ENCODE data around the gene ZNF888. TPM values are rescaled to one million over a fixed set of nuclear protein-coding genes. Genes with fewer than 3 reads are reported as not detected.
"Not testable (repeated sequence)": the region's sequence is repeated elsewhere in the genome, so short reads cannot be mapped to it uniquely, and the experiment has no call there.

The ZNF888 gene
- total RNA-seq, result 6.5 and 7.8 TPM in 2 replicates

GRCh38 chr19:52922841-52923777 is at the start of gene ZNF888:
Gene ZNF888, minus strand, starts transcription at chr19:52923428. Its CDS starts 5,555 bp downstream, at chr19:52917873.
- peak; percentile 88 for DNase-seq

GRCh38 chr19:52967772-52968171 is 44.5 kb upstream of the ZNF888 start:
- no peak for DNase-seq

- no peak for DNase-seq
Measured at GRCh38 chr19:52963247-52963618, 40.0 kb upstream of the ZNF888 start.

- peak; percentile 95 for DNase-seq
Measured at GRCh38 chr19:52962394-52963246, 39.4 kb upstream of the ZNF888 start, which contains the start of gene ZNF816. Gene ZNF816, minus strand, starts transcription at chr19:52962881. Its CDS starts 6,792 bp downstream, at chr19:52956089.

GRCh38 chr19:52961981-52962380 is 38.8 kb upstream of the ZNF888 start:
- peak; percentile 12 for DNase-seq

- no peak for DNase-seq
Measured at GRCh38 chr19:52959613-52960295, 36.5 kb upstream of the ZNF888 start.

- DNase-seq, result no peak
Measured at GRCh38 chr19:52957591-52957990, 34.4 kb upstream of the ZNF888 start.

GRCh38 chr19:52956917-52957316 is 33.7 kb upstream of the ZNF888 start:
- no peak for DNase-seq

GRCh38 chr19:52949422-52949821 is 26.2 kb upstream of the ZNF888 start:
- DNase-seq, result no peak

- DNase-seq, result no peak
Measured at GRCh38 chr19:52948025-52948770, 25.0 kb upstream of the ZNF888 start.

- DNase-seq, result peak; percentile 47
Measured at GRCh38 chr19:52946322-52947310, 23.4 kb upstream of the ZNF888 start.

- DNase-seq, result no peak
Measured at GRCh38 chr19:52945652-52946321, 22.6 kb upstream of the ZNF888 start.

GRCh38 chr19:52944703-52945493 is 21.7 kb upstream of the ZNF888 start:
- not testable (repeated sequence) for DNase-seq

GRCh38 chr19:52943884-52944643 is 20.8 kb upstream of the ZNF888 start:
- DNase-seq, result no peak

- DNase-seq, result no peak
Measured at GRCh38 chr19:52943134-52943883, 20.1 kb upstream of the ZNF888 start.

GRCh38 chr19:52942386-52943133 is 19.3 kb upstream of the ZNF888 start:
- DNase-seq, result peak; percentile 82

- DNase-seq, result peak; percentile 41
Measured at GRCh38 chr19:52941941-52942385, 18.7 kb upstream of the ZNF888 start.

Data from dermis blood vessel endothelial cell (primary cell).